Natural killer cell (primary cell): Measurements from ENCODE around the gene GFOD1. TPM values are rescaled to one million over a fixed set of nuclear protein-coding genes. Genes with fewer than 3 reads are reported as not detected.

Source experiments
- ATAC-seq, 3 donors: fragments of 150-1000 bp in 2 of 3; fragments of 200-7000 bp in 1 of 3; cut with Tn5 transposase; 1 replicate in 1 of 3; 2 replicates in 2 of 3; pipeline ENCODE4 v1.10.0; 2021; ENCODE audit warnings: mild to moderate bottlenecking in 2 of 3, moderate library complexity in 2 of 3
- DNase-seq, 2 donors: peaks; one replicate each; pipeline versions ENCODE4 v3.0.0 to v3.0.0-alpha.2; 2013 to 2021; ENCODE audit warnings: mixed read lengths in 1 of 2
- H3K27ac ChIP-seq: one replicate; pipeline ENCODE4 v1.5.1; 2013; ENCODE audit warnings: mild to moderate bottlenecking, low read length
- H3K27me3 ChIP-seq: one replicate; pipeline ENCODE4 v1.6.1; 2013; ENCODE audit warnings: low read length; ENCODE audit not compliant: control insufficient read depth, insufficient read depth
- H3K36me3 ChIP-seq: one replicate; pipeline ENCODE4 v1.6.1; 2013; ENCODE audit warnings: low read length; ENCODE audit not compliant: control insufficient read depth, insufficient read depth
- H3K4me1 ChIP-seq: one replicate; pipeline ENCODE4 v1.6.1; 2013; ENCODE audit warnings: low read length; ENCODE audit not compliant: control insufficient read depth, insufficient read depth
- H3K4me3 ChIP-seq: one replicate; pipeline ENCODE4 v1.5.1; 2013; ENCODE audit warnings: low read length
- H3K9me3 ChIP-seq: one replicate; pipeline ENCODE4 v1.6.1; 2013; ENCODE audit warnings: low read length; ENCODE audit not compliant: control insufficient read depth, insufficient read depth
- H3K27ac Mint-ChIP-seq, 2 donors: one replicate each; pipeline ENCODE4 v1.8.0; 2022; ENCODE audit warnings: mild to moderate bottlenecking in 2 of 2, mixed read lengths in 2 of 2, moderate library complexity in 1 of 2
- H3K27me3 Mint-ChIP-seq, 2 donors: one replicate each; pipeline ENCODE4 v1.8.0; 2022; ENCODE audit warnings: low read depth in 2 of 2, mixed read lengths in 2 of 2
- H3K36me3 Mint-ChIP-seq: one replicate; pipeline ENCODE4 v1.8.0; 2022; ENCODE audit warnings: mixed read lengths
- H3K4me1 Mint-ChIP-seq, 2 donors: one replicate each; pipeline ENCODE4 v1.8.0; 2022; ENCODE audit warnings: mixed read lengths in 2 of 2
- H3K4me3 Mint-ChIP-seq: one replicate; pipeline ENCODE4 v1.8.0; 2022; ENCODE audit warnings: mild to moderate bottlenecking, moderate library complexity, mixed read lengths
- H3K9me3 Mint-ChIP-seq, 2 donors: one replicate each; pipeline ENCODE4 v1.8.0; 2022; ENCODE audit warnings: mixed read lengths in 2 of 2
- WGBS: methylation state at CpG from one replicate; pipeline ENCODE4 v1.1.7; 2013; ENCODE audit warnings: missing lambda C conversion rate; ENCODE audit not compliant: insufficient coverage; 5-methylcytosine and 5-hydroxymethylcytosine counted together
- intact Hi-C: fragments of 100-400 bp; cut with micrococcal nuclease; formaldehyde crosslinking; loops from one replicate; pipeline ENCODE4 v1.14.2; 2022
- total RNA-seq, 4 donors: library from RNA; stranded (reverse); fragments of 120-200 nt in 1 of 4; gene quantifications; one replicate each; pipeline versions ENCODE4 v1.2.3 to v1.2.4, GENCODE V29; 2013 to 2022
- TF ChIP-seq, protein P1 (sequence below): fragments of 200-600 bp; IDR thresholded peaks from one replicate; pipeline ENCODE4 v1.8.0; 2022; ENCODE audit warnings: antibody characterized with exemption

Gene GFOD1
- total RNA-seq, 3 donors from 2014 or later (not counting 1 experiment from before 2014, with no cell fraction given) = 59.7 to 74.5 (median 71.2) TPM

DNA sequence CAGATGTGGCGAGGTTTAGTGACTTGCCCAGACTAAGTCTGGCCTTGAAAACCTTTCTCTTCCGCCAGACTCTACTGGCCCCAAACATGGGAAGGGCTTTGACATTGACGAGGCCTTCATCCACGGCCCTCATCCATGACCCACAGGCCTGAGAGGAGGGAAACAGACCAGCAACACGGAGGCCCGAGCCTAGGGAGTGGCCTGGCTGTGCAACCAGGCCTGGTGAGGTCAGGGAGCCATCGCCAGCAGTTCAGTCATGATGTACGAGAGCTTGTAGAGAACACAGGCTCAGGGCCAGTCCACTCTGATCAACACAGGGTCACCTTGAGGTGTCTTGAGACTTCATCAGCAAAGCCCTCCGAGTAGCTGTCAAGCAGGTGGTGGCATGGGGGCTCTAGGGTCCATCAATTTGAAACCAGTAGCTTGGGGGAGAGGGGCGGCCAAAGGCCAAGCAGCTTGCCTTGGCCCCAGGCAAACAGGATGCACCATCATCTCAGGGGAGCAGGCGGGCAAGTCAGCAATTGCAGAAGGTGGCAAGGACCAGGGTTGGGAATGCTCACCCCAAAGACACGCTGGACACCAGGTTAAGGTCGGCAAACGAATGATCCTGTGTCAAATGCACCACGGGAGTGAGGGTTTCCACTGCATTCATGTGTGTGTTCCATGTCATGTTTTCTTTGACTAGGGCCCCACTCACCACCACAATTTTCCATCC lies 36.1 kb downstream of the GFOD1 start:
- WGBS = 97% methylated on average over 15 of the region's 15 CpGs
- H3K27ac ChIP-seq = no peak overlapping the region
- Mint-ChIP-seq H3K27me3 (no peaks in the 10 kb centered on the region), H3K27ac (peak overlapping the region; percentile 95 to 99), H3K4me3 (no peak overlapping the region), H3K4me1 (peaks cover 86 to 87% of the 10 kb centered on the region in 2 donors), H3K36me3 (no peaks in the 10 kb centered on the region), H3K9me3 (no peaks in the 10 kb centered on the region)
- TF ChIP-seq, protein P1, sequence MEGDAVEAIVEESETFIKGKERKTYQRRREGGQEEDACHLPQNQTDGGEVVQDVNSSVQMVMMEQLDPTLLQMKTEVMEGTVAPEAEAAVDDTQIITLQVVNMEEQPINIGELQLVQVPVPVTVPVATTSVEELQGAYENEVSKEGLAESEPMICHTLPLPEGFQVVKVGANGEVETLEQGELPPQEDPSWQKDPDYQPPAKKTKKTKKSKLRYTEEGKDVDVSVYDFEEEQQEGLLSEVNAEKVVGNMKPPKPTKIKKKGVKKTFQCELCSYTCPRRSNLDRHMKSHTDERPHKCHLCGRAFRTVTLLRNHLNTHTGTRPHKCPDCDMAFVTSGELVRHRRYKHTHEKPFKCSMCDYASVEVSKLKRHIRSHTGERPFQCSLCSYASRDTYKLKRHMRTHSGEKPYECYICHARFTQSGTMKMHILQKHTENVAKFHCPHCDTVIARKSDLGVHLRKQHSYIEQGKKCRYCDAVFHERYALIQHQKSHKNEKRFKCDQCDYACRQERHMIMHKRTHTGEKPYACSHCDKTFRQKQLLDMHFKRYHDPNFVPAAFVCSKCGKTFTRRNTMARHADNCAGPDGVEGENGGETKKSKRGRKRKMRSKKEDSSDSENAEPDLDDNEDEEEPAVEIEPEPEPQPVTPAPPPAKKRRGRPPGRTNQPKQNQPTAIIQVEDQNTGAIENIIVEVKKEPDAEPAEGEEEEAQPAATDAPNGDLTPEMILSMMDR = no peak
- no peak for DNase-seq
- peaks cover 20% of the 10 kb centered on the region for H3K36me3 ChIP-seq
- H3K4me3 ChIP-seq = no peak overlapping the region
- H3K4me1 ChIP-seq = peaks cover 64% of the 10 kb centered on the region
- intact Hi-C loops = no loop called here
- H3K9me3 ChIP-seq = no peaks in the 10 kb centered on the region
- no peaks in the 10 kb centered on the region for H3K27me3 ChIP-seq
- ATAC-seq = no peak

DNA sequence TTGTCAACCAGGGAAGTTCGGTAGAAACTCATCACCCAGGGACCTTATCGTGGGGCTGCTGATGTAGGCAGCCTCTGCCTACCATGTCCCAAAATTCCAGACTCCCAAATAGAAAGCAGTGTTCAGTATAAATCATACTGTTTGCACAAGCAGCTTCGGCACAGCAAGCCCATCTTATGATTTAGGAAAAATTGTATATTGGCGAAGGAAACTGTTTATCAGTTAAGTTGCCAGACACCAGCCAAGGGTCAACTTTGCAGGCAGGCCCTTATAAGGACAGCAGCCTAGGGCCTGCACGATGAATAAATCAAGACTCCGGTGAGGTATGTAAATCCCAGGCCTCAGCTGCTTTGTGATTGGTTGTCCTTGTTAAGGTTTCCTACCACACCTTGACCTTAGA lies 36.8 kb downstream of the GFOD1 start:
- Histone ChIP-seq H3K4me3 (no peak overlapping the region), H3K27me3 (no peaks in the 10 kb centered on the region), H3K27ac (no peak overlapping the region), H3K4me1 (peaks cover 64% of the 10 kb centered on the region), H3K36me3 (peaks cover 20% of the 10 kb centered on the region), H3K9me3 (no peaks in the 10 kb centered on the region)
- H3K27me3 Mint-ChIP-seq = no peaks in the 10 kb centered on the region
- 98% methylated on average over 6 of the region's 6 CpGs for WGBS
- no peaks in the 10 kb centered on the region for H3K36me3 Mint-ChIP-seq
- intact Hi-C loops = no loop called here
- peaks cover 86 to 89% of the 10 kb centered on the region in 2 donors for H3K4me1 Mint-ChIP-seq
- no peak overlapping the region for H3K4me3 Mint-ChIP-seq
- TF ChIP-seq, protein P1 = no peak
- no peaks in the 10 kb centered on the region for H3K9me3 Mint-ChIP-seq
- H3K27ac Mint-ChIP-seq = peak overlapping the region; percentile 95 to 99
- ATAC-seq (no peak), DNase-seq (no peak)

DNA sequence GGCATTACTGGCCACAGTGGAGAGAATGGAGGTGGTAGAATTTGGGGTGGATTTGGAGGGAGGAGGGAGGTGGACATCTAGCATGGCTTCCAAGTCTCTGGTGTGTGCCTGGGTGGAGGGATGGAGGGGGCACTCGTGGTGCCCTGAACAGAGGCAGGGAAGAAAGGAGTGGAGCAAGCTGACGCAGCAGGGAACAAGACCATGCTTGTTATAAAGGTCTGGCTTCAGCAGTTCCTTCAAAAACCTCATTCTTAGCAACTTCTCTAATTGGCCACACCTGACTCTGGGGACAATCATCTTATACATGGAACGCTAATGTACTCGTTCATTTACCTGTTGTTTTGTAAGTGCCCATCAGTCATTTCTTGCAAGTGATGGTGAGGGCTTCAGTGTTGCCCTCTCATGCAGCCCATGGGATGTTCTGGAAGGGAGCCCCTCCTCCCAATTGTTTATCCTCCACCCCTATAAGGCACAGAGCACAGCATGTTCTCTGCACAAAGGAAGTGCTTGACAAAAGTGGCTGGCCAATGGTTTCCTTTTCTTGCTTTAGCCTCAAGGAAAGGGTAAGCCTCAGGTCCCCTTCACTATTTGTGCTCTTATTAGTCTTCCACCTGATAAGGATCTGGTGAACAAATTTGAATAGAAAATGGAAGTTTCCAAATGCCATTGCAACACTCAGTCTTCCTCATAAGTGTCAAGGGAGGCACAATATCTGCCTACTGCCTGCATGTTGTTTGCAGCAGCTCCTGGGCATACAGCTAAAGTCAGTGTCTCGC lies 39.3 kb downstream of the GFOD1 start:
- WGBS = 20% methylated on average over 5 of the region's 5 CpGs
- Mint-ChIP-seq H3K4me1 (peaks cover 77 to 81% of the 10 kb centered on the region in 2 donors), H3K9me3 (no peaks in the 10 kb centered on the region), H3K4me3 (peak overlapping the region; percentile 81), H3K36me3 (no peaks in the 10 kb centered on the region), H3K27ac (peak overlapping the region; percentile 97 to 99), H3K27me3 (no peaks in the 10 kb centered on the region)
- intact Hi-C loops = no loop called here
- Histone ChIP-seq H3K4me1 (peaks cover 54% of the 10 kb centered on the region), H3K27ac (peak overlapping the region; percentile 66), H3K27me3 (no peaks in the 10 kb centered on the region), H3K36me3 (peaks cover 20% of the 10 kb centered on the region), H3K9me3 (no peaks in the 10 kb centered on the region), H3K4me3 (no peak overlapping the region)
- peak; percentile 27 to 56 (median 54) for ATAC-seq
- DNase-seq = no peak
- TF ChIP-seq, protein P1 = no peak
